Ovary (tissue), 9 donors: ENCODE measurements around the gene LCN6. TPM values are rescaled to one million over a fixed set of nuclear protein-coding genes. Genes with fewer than 3 reads are reported as not detected.
A peak's percentile ranks its signal among the peaks of the same experiment; 100 is the strongest.

Experiments used
- DNase-seq, 5 donors: peaks; one replicate each; pipeline ENCODE4 v3.0.0-alpha.2; 2019 to 2020
- H3K27ac ChIP-seq, 2 donors: fragments of 200-600 bp; one replicate each; pipeline versions ENCODE4 v1.5.1 to v1.8.0; 2019 to 2022
- H3K27me3 ChIP-seq: fragments of 200-600 bp; one replicate; pipeline ENCODE4 v1.8.0; 2022
- H3K36me3 ChIP-seq: fragments of 200-600 bp; sonication (generic); one replicate; pipeline ENCODE4 v1.5.1; 2019
- H3K4me1 ChIP-seq: one replicate; pipeline ENCODE4 v1.8.1; 2013; ENCODE audit warnings: mild to moderate bottlenecking, moderate library complexity; ENCODE audit not compliant: insufficient read depth
- H3K4me3 ChIP-seq: fragments of 200-600 bp; sonication (generic); one replicate; pipeline ENCODE4 v1.5.1; 2017
- H3K9me3 ChIP-seq, 2 donors: fragments of 200-600 bp in 1 of 2; sonication (generic) in 1 of 2; one replicate each; pipeline versions ENCODE4 v1.5.1 to v1.8.1; 2013 to 2019; ENCODE audit warnings: mild to moderate bottlenecking in 1 of 2, moderate library complexity in 1 of 2
- CTCF ChIP-seq, 3 donors: fragments of 450-650 bp in 2 of 3; fragments of 200-600 bp in 1 of 3; IDR thresholded peaks; one replicate each; pipeline versions ENCODE4 v1.5.1 to v1.8.0; 2016 to 2022; ENCODE audit warnings: antibody characterized with exemption in 3 of 3, mild to moderate bottlenecking in 1 of 3
- EP300 ChIP-seq: sonication (generic); formaldehyde crosslinking; IDR thresholded peaks from one replicate; pipeline ENCODE4 v1.6.1; 2017; ENCODE audit warnings: antibody characterized with exemption
- POLR2A ChIP-seq: fragments of 450-650 bp; IDR thresholded peaks from one replicate; pipeline ENCODE4 v1.6.1; 2017; ENCODE audit warnings: antibody characterized with exemption, mild to moderate bottlenecking, moderate library complexity
- WGBS, 3 donors: extraction: QIAGEN DNeasy Blood & Tissue Kit in 1 of 3; methylation state at CpG; one replicate each; pipeline versions ENCODE4 v1.1.5 to v1.1.7; 2013 to 2017; 5-methylcytosine and 5-hydroxymethylcytosine counted together
- intact Hi-C, 4 donors: fragments of 100-400 bp; cut with DNase I; formaldehyde crosslinking; loops; one replicate each; pipeline versions ENCODE4 v1.11.0 to v1.15.1; 2022 to 2023
- polyA plus RNA-seq, 2 donors: library from polyadenylated mRNA; stranded (reverse); fragments of 200-250 nt in 1 of 2; fragments of 350-450 nt in 1 of 2; fragmentation: Illumina TruSeq in 1 of 2; extraction: RNeasy Lipid Tissue Mini Kit (QIAGEN cat#74804) in 1 of 2; gene quantifications; one replicate each; pipeline ENCODE4 v1.2.3, GENCODE V29; 2013 to 2014
- total RNA-seq, 7 donors: library from RNA; depleted of rRNA in 2 of 7; stranded (reverse); fragments of >200 nt in 2 of 7; fragmentation: NEBNext Ultra II Directional in 3 of 7; extraction: Animal tissue kit (Norgen Biotek cat#: 25700) in 3 of 7; gene quantifications; one replicate each; pipeline versions ENCODE4 v1.1.0 to v1.2.4, GENCODE V29; 2016 to 2023
- donor health status: DM: no; HTN: no; CAD: no; lungs with moderate emphysema.
- donor health status: DM: no; HTN: no; CAD: no.
- donor health status: Bipolar disorder and iron deficiency.
- donor health status: DM: yes; HTN: yes; CAD: no.
- donor health status: DM: no; HTN: no; CAD: no.
- donor health status: DM: yes; HTN: yes; CAD: no.

LCN6 gene
- total and polyA plus RNA-seq, 9 donors: 1.6 to 59.3 (median 8.3) TPM

GRCh38 chr9:136717399-136717798 is 30.9 kb downstream of the LCN6 start:
- intact Hi-C loops: no loop called here
- Histone ChIP-seq H3K9me3 (no peaks in the 10 kb centered on the region), H3K27me3 (no peaks in the 10 kb centered on the region), H3K36me3 (no peaks in the 10 kb centered on the region), H3K27ac (no peak overlapping the region), H3K4me1 (peaks cover 6% of the 10 kb centered on the region), H3K4me3 (no peak overlapping the region)
- no peak for TF ChIP-seq EP300
- no peak for TF ChIP-seq CTCF (IDR thresholded peaks at IDR 0.05)
- no peak for TF ChIP-seq POLR2A
- DNase-seq: no peak
- 84 to 89% (median 88%) methylated on average over 15 to 16 of the region's 16 CpGs for WGBS, 3 donors

DNA sequence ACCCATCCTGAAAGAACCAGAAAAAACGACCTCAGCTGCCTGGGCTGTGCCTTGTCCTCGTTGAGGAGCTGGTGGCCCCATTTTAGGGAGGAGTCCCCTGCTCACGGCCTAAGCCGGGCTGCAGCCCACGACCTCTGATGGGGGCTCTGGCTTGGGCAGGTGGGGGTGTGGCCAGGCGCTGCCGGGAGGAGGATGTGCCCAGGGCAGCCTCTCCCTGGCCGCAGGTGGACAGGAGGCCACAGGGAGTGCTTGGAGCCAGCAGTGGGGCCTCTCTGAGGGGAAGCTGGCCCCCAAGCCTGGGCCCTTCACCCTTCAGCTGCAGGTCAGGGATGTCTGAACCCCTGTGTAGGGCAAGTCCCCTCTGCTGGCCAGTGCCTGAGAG is 33.4 kb downstream of the LCN6 start:
- no peak for TF ChIP-seq POLR2A
- TF ChIP-seq CTCF (IDR thresholded peaks at IDR 0.05): no peak
- TF ChIP-seq EP300: no peak
- H3K27me3 ChIP-seq: no peaks in the 10 kb centered on the region
- H3K9me3 ChIP-seq: no peaks in the 10 kb centered on the region
- 66 to 81% (median 68%) methylated on average over 8 of the region's 8 CpGs for WGBS, 3 donors
- no peaks in the 10 kb centered on the region for H3K36me3 ChIP-seq
- H3K4me1 ChIP-seq: peaks cover 6% of the 10 kb centered on the region
- no peak overlapping the region for H3K27ac ChIP-seq
- peak in 1 of 5 donors; percentile 34 for DNase-seq
- H3K4me3 ChIP-seq: no peak overlapping the region
- intact Hi-C loops: no loop called here

DNA sequence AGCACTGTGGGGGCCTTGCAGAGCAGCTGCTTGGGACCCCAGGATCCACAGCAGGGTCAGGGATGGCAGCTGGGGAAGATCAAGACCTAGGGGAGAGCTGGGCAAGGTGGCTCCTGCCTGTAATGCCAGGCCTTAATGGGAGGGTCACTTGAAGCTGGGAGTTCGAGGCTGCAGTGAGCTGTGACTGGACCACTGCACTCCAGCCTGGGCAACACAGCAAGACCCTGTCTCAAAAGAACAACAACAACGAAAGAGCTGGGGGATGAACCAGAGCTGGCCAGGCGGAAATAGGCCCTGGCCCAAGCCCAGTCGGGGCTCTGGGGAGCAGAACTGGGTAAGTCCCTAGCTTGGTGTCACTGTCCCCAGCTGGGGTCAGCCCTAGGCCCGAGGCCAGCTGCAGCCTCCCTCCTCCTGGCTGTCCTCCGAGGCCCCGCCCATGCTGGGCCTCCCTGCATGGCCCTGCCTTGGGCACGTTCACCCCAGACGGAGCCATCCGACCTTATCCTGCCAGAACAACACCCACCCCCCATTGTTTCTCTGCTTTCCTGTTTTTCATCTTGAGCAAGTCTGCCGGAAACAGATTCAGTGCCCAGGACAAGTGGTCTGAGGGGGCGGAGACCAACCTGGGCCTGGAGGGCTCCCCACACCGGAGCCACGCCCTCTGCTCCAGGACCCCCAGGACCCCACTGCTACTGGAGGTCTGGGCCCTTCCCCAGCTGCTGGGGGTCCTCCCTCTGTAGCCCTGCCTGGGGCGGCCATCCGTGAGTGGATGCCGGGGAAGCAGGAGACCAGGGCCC is 34.0 kb downstream of the LCN6 start:
- Histone ChIP-seq H3K27ac (no peak overlapping the region), H3K4me3 (no peak overlapping the region), H3K27me3 (no peaks in the 10 kb centered on the region), H3K4me1 (peaks cover 6% of the 10 kb centered on the region), H3K9me3 (no peaks in the 10 kb centered on the region), H3K36me3 (no peaks in the 10 kb centered on the region)
- DNase-seq: peak in 1 of 5 donors; percentile 42
- TF ChIP-seq POLR2A: no peak
- no peak for TF ChIP-seq EP300
- no peak for TF ChIP-seq CTCF (IDR thresholded peaks at IDR 0.05)
- intact Hi-C loops: no loop called here
- WGBS, 3 donors: 77 to 82% (median 79%) methylated on average over 17 of the region's 17 CpGs

DNA sequence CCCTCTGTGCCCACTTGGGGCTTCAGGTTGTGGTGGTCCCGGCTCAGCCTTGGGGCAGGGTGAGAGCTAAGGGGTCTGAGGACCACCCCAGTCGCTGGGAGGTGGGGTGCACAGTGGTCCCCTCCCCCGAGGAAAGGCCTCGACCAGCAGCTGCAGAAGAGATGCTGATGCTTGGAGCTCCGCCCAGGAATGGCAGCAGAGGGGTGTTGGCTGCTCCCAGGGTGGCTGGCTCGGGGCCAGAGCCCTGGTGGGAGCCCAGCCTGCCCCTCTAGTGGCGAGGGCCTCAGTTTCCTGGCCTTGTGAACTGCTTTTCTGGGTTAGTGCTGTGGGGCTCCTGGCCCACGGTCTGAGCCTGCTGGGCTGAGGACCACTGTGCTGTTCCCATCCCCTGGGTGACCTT is 34.8 kb downstream of the LCN6 start:
- H3K27me3 ChIP-seq: no peaks in the 10 kb centered on the region
- peaks cover 6% of the 10 kb centered on the region for H3K4me1 ChIP-seq
- no peak overlapping the region for H3K4me3 ChIP-seq
- H3K27ac ChIP-seq: no peak overlapping the region
- intact Hi-C loops: no loop called here
- no peaks in the 10 kb centered on the region for H3K9me3 ChIP-seq
- WGBS, 3 donors: 35 to 46% (median 36%) methylated on average over 7 to 8 of the region's 8 CpGs
- DNase-seq: peak in 1 of 5 donors; percentile 54
- no peaks in the 10 kb centered on the region for H3K36me3 ChIP-seq
- no peak for TF ChIP-seq CTCF (IDR thresholded peaks at IDR 0.05)
- TF ChIP-seq POLR2A: no peak
- TF ChIP-seq EP300: no peak
